Stimulated activated CD4-positive, alpha-beta T cell treated with anti-CD3 and anti-CD28 coated beads, Interleukin-4, amount 100 ng/mL, for 4 hours (primary cell): ENCODE measurements around the gene MAP4K1.
"Not testable (repeated sequence)": the region's sequence is repeated elsewhere in the genome, so short reads cannot be mapped to it uniquely, and the experiment has no call there.

Experiments used
- DNase-seq, 2 experiments: peaks; one replicate each; pipeline ENCODE4 v3.0.0-alpha.2; 2020

Gene MAP4K1

DNA sequence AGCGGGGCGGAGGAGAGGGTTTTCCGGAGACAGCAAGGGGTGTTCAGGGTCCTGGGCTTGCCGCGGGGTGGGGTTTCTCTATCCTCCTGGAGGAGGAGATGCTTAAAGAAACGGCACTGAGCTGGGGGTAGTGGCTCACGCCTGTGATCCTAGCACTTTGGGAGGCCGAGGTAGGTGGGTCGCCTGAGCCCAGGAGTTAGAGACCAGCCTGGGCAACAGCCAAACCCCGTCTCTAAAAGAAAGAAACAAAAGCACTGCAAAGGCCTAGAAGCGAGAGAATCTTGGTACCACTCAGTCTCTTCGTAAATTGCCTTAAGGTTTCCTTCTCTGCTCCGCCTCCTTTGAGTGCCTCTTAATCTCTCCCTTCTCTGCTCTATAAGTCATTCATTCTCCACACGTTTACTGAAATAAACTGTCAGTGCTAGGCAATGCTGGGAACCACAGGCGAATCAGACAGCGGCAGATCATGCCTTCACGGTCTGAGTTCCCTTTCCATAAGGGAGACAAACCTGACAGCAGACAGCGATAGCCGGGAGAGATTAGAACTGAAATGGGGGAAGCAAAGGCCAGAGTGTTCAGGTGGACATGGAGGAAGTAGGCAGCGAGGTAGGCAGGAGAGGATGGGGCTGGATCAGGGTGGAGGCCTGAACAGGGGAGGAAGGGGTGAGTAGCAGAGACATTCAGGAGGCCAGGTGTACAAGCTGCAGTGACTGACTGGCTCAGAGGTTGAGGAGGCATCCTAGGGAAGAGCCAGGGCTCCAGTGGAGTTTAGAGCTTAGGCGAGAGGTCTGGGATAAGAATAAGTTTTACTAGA, 1.8 kb upstream of the MAP4K1 start:
- DNase-seq: no peak

DNA sequence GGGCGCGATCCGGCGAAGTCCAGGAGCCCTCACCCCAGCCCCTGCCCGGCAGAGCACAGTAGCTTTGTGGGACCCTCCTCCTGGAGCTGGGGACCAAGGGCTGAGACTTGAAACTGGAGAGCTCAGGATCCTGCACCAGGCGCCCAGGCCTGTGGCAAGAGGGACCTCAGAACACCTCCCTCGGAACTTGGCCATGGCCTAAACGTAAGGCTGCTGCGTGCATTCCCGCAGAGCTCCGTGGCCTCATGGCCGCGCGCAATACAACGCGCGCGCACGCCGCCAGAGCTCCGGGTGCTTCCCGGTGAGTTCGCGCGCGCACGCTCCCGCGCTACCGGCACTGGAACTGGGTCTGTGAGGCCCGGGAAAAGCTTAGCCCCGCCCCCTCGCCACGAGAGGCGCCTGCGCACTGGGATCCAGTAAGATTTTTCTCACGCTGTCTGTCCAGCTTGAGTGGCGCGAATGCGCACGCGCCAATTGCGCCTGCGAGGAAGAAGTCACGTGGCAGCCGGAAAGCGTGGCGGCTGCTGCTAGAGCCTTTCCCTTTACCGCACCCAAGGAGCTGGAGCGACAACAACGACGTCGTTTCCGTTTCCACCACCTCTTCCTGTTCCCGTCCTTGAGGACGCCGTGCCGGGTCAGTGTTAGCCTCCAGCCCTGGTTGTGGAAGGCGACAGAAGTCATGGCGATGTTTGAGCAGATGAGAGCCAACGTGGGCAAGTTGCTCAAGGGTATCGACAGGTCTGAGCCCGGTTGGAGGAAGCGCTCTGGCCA, 1.0 kb upstream of the MAP4K1 start, which contains the start of gene EIF3K:
EIF3K (plus strand) TSS at position 599 of the 771 bp plus-strand sequence; CDS start at position 680, 81 bp downstream.
- peak; percentile 96 to 99 for DNase-seq

DNA sequence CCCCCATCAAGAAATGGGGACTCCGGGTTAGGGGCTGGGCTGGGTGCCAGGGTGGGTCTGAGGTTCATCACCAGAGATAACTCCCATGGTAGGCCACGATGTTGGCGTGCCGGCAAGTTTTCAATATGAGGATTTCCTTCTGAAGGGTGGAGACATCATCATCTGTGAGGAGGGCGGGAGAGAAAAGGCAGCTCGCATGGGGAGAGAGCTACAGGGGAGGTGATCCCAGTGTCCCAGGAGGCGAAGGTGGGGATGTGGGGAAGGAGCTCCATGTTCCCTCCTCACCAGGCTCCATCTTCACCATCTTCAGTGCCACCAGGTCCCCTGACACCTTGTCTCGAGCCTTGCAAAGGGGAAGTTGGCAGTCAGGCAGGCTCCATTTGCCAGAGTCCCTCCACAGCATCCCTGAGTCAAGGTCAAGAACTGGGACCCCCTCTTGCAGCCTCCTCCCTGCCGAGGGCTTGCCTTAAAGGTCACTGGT, 430 bp downstream of the MAP4K1 start:
- DNase-seq: peak in 1 of 2 experiments; percentile 24

DNA sequence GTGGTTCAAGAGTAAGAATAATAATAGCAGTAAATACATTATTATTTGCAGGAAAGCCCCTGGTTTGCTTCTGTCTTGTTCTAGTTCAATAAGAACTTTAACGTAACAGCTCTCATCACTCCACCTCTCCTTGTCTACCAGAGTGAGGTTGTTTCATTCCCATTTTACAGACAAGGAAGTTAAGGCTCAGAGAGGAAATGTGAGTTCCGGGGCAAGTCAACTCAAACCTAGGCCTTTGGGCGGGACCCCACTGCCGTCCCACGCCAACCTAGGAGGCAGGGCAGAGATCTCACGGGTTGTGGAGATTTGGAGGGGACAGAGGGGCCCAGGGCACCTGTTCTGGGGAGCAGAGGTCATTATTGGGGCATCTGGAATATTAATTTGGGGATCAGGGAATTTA, 1.5 kb downstream of the MAP4K1 start:
- no peak for DNase-seq

DNA sequence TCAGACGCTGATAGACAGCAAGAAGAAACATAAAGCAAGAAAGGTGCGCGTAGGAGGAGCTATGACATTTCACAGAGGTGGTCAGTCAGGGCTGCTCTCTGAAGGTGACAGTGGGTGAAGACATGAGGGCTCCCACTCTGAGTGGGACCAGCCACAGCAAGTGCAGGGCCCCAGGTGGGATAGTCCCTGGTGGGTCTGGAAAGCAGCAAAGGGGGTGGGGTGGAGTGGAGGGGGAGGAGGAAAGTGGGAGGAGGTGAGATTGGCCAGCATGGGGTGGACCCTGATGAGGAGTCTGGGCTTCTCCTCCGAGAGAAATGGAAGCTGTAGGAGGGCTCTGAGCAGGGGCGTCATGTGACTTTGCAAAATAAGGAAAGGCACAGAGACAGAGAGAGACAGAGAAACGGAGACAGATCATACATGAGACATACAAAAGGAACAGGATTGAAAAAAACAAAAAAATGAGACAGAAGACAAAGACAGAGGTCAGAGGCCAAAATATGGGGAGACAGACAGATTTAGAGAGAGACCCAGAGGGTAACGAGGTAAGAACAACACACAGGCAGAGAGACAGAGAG, 2.7 kb downstream of the MAP4K1 start:
- no peak for DNase-seq

DNA sequence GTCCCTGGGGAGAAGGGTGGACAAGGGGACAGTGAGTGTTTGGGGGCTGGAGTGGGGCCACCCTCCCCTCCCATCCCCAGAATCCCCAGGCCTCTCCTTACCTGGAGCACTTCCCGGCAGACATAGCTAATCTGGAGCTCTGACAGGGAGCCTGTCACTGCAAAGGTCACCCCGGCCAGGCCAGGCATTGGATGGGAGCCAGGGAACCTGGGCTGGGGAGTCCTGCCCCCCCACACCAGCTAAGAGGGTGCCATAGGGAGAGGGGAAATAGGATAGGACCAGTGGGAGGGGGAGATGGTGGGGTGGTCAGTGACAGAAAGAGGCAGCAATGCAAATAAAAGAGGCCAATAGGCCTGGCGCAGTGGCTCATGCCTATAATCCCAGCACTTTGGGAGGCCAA, 3.5 kb downstream of the MAP4K1 start:
- no peak for DNase-seq

DNA sequence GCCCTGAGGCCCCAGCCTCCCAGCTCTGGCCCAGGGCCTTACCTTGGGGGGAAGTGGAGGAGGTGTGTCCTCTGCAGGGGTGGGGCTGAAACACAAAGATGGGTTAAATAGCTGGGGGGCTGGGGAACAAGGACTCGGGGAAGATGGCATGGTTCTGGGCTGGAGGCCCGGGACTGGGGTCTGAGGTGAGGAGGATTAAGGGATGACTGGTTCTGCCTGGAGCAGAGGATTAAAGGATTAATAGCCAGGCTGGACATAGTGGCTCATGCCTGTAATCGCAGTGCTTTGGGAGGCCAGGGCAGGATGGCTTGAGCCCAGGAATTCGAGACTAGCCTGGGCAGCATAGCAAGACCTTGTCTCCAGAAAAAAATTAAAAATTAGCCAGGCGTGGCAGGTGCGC, 11.6 kb downstream of the MAP4K1 start:
- no peak for DNase-seq

DNA sequence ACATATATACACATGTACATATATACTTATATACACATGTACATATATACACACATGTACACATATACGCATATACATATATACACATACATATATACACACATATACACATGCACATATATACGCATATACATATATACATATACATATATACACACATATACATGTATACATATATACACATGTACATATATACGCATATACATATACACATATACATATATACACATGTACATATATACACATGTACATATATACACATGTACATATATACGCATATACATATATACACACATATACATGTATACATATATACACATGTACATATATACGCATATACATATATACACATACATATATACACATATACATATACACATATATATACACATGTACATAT, 14.9 kb downstream of the MAP4K1 start:
- not testable (repeated sequence) for DNase-seq

DNA sequence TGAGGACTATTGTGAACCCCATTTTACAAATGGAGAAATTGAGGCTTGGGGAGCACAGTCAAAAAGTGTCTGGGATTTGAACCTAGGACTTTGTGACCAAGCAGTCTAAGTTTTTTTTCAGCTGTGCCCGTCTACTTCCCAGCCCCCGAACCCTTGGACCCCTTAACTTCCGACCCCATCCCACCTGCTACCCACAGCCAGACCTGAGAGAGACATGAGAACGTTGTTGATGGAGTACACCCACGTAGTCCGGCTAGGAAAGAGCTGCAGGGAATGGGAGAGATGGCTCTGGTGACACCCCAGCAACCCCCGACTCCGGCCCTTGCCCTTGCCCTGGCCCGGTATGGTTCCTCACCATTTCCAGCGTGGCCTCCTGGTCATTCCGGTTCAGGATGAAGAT, 18.0 kb downstream of the MAP4K1 start:
- DNase-seq: no peak

DNA sequence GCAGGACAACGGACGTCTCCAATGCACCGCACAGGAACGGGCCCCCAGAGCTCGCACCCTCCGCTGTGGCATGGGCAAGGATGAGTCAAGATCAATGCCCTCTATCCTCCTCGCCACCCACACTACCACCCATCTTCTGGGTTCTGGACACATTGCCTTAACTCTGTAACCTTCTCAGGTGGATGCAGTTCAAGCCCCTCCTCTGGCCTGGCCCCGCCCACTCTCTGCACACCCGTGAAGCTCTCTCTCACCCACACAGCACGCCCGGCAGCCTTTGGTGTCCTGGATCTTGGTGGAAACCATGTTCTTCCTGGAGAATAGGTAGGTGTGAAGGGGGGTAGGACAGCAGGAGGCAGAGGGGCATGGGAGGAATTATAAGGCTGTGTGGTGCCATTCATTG, 20.7 kb downstream of the MAP4K1 start:
- DNase-seq: no peak

DNA sequence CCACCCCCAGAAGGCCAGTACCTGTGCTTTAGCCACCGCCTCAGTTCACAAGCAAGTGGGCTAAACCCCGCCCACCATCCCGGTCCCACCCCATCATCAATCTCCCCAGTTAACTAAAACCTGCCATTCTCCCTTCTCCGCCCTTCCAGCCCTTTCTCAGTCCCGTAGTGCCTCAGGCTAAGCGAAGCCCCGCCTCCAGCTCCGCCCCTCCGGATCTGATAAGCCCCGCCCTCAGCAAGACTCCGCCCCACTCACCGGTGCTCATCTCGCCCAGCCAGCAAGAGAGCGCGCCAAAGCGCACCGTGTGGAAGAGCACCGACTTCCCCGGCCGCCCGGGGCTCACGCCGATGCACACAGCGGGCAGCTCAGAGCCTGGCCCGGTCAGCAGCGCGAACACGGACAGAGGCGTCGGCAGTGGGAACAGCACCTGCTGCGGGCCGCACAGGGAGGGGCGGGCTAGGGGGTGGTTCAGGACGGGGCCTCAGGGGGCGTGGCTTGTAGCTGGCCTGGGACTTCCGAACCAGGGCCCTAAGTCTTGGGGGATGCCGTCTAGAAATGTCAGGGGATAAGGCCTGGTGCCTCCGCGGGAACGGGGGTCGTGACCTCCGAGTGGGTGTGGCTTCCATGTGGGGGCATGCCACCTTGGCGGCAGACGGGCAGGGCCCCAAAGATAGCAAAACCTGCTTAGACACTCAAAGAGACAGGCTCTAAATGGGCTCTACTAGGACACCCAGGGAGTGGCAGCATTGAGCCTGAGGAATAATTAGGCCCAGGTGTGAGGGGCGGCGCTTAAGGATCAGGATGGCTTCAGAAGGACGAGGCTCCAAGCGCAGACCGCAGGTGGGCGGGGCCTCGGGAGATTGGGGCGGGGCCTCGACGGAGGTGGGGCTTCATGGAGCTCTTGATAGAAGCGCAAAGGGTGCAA, 21.4 kb downstream of the MAP4K1 start:
- peak; percentile 10 to 20 for DNase-seq

DNA sequence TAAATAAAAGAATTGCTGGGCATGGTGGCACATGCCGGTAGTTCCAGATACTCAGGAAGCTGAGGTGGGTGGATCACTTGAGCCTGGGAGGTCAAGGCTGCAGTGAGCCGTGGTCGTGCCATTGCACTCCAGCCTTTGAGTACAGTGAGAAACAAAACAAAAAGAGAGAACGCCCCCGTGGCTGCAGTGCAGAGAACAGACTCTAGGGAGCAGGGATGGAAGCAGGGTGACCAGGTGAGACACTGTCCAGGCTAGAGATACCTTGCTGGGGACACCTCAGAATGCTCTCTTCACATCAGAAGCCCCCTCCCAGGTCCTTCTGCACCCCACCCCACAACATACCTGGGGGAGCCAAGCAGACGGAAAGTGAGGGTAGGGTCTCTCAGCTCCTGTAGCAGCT, 24.8 kb downstream of the MAP4K1 start:
- no peak for DNase-seq

DNA sequence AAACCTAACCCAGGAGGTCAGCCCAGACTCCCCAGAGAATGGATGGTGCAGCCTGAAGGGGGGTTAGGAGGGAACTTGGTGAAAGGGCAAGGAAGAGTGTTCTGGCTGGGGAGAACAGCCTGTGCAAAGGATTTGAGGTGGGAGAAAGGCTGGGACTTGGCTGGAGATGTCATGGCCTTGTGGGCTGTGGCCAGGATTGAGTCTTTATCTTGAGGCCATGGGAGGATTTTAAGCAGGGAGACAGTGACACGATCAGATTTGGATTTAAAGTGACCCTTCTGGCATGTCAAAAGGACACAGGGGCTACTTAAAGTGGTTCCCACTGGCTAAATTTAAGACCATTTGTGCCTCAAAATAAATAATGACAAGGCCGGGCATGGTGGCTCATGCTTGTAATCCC, 29.7 kb downstream of the MAP4K1 start:
- no peak for DNase-seq

DNA sequence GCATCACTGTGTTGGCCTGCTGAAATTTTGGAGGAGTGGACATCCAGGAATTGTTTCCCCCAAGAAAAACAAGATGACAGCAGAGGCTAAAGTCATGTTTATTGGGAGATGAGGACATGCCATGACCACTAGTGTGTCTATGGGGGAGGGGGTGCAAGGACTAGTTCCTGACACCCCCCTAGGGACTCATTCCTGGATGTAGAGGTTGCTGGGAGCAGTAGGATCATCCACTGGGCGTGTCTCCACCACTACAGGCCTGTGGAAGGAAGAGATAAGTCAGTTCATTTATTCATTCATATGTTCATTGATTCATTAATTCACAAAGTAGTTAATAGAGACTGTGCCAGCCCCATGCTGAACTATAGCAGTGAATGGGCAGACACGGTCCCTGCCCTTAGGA, 30.2 kb downstream of the MAP4K1 start:
- no peak for DNase-seq

DNA sequence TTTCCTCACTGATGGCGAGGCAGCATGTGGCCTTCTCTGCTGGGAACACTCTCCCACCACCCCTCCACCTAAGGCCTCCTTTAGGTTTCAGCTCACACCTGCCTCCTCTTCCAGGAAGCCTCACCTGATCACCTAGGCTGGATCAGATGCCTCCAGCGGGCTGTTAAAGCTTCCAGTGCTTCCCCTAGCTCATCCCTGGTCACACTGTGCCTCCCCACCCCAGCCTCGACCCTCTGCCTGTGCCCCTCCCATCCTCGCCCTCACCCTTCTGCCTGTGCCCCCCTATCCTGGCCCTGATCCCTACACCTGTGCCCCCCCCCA, 33.8 kb downstream of the MAP4K1 start:
- DNase-seq: no peak

DNA sequence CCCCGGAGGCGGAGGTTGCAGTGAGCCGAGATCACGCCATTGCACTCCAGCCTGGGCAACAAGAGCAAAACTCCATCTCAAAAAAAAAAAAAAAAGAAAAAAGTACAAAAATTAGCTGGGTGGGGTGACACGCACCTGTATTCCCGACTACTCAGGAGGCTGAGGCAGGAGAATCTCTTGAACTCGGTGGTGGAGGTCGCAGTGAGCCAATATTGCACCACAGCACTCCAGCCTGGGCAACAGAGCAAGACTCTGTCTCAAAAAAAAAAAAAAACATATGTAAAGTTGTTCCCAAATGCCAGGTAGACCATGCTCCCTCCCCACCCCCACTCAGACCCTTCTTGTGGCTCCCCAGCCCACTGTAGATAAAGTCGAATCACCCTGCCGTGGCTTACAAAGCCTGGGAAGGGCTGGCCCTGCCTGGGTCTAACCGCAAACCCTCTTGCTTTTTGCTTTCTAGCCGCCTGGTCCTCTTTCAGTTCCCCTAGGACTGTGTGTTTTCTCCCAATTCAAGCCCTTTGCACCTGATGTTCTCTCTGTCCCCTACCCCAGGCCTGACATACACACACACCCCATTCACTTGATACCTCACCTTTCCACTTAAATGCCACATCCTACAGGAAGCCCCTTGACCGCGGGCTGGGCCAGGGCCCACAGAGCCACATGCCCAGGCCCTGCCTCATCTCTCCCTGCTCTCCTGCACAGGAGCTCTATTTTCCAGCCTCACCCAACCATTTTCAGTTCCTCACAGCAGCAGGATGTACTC, 34.4 kb downstream of the MAP4K1 start:
- no peak for DNase-seq

DNA sequence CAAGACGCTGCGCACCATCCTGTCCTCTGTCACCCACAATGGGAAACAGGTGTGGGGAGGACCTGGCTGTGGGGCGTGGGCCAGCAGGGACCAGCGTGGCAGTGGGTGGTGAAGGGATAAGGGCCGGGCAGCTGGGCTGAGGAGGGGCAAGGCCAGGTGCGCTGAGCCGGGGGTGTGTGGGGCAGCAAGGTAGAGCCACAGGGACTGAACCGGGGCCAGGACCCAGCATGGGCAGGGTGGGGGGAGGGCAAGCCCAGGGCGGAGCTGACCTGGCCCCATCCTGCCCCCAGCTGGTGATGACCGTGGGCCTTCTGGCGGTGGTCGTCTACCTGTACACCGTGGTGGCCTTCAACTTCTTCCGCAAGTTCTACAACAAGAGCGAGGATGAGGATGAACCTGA, 37.7 kb downstream of the MAP4K1 start:
- no peak for DNase-seq

DNA sequence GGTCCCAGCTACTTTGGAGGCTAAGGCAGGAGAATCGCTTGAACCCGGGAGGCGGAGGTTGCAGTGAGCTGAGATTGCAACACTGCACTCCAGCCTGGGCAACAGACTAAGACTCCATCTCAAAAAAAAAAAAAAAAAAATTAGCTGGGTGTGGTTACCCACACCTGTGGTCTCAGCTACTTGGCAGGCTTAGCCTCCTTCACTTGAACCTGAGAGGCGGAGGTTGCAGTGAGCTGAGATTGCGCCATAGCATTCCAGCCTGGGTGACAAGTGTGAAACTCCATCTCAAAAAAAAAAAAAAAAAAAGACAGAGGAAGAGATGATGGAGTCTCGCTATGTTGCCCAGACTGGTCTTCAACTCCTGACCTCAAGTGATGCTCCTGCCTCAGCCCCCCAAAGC, 38.4 kb downstream of the MAP4K1 start:
- not testable (repeated sequence) for DNase-seq

DNA sequence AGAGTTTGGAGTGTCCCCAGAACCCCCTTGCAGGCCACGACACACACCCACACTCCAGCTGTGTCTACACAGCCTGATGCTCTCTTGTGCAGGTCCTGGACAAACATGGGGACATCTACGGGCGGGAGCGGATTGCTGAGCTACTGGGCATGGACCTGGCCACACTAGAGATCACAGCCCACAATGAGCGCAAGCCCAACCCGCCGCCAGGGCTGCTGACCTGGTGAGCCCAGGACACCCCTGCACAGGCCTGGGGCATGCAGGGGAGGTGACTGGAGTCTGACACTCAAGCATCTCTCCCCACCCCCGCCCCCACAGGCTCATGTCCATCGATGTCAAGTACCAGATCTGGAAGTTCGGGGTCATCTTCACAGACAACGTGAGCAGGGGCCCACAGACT, 39.9 kb downstream of the MAP4K1 start:
- no peak for DNase-seq

DNA sequence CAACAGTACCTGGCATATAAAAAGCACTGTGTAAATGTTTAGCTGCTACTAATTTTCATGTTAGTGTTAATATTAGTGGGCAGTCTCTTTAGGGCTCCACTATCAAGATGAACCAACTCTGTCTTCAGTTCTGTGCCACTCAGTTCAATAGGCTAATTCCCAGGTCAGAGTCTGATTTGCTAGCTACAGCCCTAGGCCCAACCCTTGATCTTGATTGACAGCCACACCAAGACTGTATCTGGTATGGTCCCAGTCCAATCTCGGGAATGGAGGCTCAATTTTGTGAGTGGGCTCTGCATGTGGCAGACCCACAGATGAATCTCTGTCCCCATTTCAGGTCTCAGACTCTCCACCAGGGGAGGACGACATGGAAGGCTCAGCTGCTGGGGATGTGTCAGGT, 46.1 kb downstream of the MAP4K1 start:
- no peak for DNase-seq

DNA sequence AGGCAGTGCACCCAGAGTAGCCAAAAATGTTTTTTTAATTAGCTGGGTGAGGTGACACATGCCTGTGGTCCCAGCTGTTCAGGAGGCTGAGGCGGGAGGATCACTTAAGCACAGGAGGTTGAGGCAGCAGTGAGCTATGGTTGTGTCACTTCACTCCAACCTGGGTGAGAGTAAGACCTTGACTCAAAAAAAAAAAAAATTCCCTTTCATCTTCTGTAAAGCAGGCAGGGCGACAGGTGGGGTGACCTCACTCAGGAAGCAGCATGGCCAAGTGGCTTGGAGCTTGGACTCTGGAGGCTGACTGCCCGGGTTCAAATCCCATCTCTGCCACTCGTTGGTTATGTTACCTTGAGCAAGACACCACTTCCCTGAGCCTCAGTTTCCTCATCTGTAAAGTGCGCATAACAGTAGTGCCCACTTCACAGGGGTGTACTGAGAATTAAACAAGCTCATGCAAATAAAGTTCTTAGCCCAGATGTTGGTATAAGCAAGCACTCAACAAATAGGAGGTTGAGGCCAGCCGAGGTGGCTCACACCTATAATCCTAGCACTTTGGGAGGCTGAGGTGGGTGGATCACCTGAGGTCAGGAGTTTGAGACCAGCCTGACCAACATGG, 48.3 kb downstream of the MAP4K1 start:
- no peak for DNase-seq

DNA sequence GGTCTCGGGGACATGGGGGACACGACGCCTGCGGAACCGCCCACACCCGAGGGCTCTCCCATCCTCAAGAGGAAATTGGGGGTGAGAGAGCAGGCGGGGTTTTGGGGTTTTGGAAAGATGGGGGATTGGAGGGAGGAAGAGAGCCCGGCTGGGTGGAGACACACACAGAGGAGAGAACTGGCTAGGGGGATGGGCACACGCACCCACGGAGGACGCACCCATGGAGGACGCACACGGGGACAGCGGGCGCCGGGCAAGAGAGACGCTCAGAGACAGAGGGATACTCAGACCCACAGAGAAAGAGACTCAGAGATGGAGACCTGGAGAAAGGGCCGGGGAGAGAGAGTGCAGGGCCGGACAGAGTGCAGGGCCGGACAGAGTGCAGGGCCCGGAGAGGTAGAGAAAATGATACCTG, 52.1 kb downstream of the MAP4K1 start:
- no peak for DNase-seq
